GM18517 (cell line): Measurements from ENCODE around the gene SNRNP70.
"Not testable (repeated sequence)": the region's sequence is repeated elsewhere in the genome, so short reads cannot be mapped to it uniquely, and the experiment has no call there.

Source experiments
- ATAC-seq: cut with Tn5 transposase; IDR thresholded peaks from one replicate; pipeline ENCODE4 v1.9.1; 2021; ENCODE audit warnings: mild to moderate bottlenecking, moderate library complexity; ENCODE audit not compliant: unreplicated experiment

SNRNP70 gene

DNA sequence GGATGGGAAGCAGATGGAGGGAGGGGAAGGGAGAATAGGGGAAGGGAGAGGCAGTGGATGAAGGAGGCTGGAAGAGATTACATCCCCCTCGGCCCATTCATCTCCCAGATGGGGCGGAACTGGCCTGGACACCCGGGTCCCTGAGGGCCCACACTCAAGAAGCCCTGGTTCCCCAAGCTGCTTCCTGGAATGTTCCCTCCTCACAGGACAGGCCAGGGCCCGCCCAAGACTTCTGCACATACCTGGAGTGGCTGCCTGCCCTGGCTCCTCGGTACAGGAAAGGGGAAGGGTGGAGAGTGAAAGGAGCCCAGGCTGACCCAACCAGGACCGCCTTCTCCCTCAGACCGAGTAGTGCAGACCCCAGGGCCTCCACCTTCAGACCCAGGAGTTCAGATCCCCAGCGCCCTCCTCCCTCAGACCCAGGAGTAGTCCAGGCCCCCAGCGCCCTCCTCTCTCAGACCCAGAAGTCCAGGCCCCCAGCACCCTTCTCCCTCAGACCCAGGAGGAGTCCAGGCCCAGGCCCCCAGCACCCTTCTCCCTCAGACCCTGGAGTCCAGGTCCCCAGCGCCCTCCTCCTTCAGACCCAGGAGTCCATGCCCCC, 21.1 kb upstream of the SNRNP70 start:
- no peak for ATAC-seq

DNA sequence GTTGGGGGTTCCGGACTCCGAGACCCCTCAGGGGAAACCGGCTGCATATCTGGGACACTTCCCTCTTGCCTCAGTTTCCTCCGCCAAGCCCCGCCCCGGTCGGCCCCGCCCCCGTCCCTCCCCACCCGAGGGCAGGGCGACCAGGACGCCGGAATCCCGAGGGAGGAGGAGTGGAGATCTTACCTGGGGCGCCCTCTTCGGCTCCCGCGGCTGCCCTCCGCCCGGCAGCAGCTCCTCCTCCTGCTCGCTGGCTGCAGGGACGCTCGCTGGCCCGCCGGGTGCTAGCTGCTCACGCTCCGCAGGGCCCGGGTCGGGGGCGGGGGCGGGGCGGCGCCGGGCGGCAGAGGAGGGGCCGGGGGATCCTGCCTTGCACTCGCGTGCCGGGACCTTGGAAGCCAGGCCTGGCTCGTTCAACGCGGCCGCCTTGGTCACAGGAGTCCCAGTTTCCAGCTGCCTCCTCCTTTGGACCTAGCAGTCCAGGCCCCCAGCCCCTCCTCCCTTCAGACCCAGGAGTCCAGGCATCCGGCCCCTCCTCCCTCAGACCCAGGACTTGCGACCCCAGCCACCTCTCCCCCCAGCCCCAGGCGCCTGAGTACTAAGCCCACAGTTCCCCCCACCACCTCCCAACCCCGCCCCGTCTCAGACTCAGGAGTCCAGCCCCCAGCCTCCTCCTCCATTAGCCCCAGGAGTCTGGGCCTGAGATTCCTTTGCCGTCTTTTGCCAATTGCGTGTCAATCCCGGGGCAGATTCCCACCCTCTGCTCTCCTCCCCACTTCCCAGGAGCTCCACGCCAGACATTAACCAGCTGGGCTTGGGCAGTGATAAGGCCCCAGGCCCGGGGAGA, 20.3 kb upstream of the SNRNP70 start, which contains the start of gene NTF4:
NTF4 (minus strand) TSS at position 51 of the 844 bp plus-strand sequence. CDS start 2,821 bp downstream, outside the sequence.
- ATAC-seq = no peak

DNA sequence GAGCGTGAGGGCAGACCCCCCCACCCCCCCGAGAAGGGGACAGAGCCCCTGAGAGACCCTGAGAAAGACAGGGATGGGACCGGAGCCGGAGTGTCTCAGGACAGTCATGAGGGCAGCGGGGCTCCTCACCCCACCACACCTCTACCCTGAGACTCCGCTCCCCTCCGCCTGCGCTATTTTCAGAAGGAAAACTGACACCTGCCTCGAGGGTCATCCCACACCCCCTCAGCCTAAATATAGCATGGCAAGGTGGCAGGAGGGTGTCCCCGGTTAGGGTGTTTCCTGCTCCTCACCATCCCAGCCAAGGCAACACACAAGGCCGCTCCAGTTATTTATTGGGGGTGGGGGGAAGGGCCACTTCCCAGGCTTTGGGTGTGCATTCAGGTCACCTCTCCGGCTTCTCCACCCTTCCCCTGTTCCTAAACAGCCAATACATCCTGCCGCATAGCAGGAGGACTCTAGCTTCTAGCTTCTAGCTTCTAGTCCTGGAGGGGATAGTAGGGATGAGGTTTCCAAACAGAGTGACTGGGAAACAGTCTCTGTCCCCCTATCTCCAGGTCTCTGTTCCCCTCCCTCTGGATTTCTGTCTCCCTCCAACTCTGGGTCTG, 19.2 kb upstream of the SNRNP70 start:
- ATAC-seq = no peak

DNA sequence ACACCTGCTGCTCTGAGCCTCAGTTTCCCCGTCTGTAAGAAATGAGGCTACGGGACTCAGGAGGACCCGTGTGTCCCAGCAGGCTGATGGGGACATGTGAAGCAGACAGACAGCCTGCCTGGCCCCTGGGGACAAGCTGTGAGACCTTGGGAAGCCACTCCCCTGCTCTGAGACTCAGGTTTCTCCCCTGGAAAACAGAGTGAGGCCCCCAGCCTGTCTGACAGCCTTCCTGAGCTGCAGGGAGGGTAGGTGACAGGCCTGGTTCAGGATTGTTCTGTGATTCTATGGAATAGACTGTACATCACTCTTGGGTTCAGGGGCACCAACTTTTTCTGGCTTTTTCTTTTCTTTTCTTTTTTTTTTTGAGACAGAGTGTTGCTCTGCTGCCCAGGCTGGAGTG, 17.7 kb upstream of the SNRNP70 start:
- ATAC-seq = no peak

DNA sequence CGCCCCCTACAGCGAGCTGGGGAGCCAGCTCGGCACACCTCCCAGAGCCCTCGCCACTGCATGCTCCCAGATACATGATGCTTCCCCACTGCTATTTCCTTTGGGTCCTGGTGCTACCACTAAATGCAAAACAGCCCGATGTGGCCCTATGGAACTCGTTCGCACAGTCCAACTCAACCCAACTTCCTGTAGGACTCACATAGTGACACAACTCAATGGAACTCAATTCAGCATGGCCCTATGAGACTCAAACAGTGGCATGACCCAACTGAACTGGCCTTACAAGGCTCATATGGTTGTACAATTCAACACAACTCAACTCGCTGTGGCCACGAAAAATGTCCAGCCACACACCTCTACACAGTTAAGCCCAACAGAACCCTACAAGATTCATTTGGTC, 16.2 kb upstream of the SNRNP70 start:
- ATAC-seq = no peak

DNA sequence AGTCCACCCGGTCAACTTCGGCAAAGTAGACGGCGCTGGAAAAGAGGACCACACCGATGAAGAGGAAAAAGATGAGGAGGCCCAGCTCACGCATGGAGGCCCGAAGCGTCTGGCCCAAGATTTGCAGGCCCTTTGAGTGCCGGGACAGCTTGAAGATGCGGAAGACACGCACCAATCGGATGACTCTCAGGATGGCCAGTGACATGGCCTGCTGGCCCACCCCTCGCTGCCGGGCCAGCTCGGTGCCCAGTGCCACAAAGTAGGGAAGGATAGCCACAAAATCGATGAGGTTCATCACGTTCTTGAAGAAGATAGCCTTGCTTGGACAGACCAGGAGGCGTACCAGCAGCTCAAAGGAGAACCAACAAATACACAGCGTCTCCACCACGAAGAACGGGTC, 14.8 kb upstream of the SNRNP70 start:
- no peak for ATAC-seq

DNA sequence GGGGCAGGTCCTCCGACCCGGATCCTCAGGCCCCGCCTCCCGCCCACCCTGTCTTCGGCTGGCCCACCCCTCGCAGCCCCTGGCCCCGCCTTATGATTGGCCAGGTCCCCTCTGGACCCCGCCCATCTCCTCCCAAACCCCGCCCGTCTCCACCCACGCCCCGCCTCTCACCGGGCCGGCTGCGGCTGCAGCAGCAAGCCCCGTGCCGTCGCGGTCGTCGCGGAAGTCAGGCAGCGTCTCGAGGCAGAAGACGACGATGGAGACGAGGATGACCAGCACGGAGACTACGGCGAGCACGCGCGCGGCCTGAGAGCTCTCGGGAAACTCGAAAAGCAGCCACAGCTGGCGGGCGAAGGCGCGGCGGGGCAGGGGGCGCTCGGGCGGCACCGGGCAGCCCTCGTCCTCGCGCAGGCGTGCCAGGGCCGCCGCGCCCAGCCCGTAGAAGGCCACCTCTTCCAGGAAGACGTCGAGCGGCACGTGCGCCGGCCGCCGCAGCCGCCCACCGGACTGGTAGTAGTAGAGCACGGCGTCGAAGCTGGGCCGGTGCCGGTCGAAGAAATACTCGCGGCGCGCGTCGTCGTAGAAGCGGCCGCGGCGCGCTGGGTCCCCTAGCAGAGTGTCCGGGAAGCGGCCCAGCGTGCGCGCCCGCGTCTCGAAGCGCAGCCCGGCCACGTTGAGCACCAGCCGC, 13.2 kb upstream of the SNRNP70 start:
- ATAC-seq = no peak

DNA sequence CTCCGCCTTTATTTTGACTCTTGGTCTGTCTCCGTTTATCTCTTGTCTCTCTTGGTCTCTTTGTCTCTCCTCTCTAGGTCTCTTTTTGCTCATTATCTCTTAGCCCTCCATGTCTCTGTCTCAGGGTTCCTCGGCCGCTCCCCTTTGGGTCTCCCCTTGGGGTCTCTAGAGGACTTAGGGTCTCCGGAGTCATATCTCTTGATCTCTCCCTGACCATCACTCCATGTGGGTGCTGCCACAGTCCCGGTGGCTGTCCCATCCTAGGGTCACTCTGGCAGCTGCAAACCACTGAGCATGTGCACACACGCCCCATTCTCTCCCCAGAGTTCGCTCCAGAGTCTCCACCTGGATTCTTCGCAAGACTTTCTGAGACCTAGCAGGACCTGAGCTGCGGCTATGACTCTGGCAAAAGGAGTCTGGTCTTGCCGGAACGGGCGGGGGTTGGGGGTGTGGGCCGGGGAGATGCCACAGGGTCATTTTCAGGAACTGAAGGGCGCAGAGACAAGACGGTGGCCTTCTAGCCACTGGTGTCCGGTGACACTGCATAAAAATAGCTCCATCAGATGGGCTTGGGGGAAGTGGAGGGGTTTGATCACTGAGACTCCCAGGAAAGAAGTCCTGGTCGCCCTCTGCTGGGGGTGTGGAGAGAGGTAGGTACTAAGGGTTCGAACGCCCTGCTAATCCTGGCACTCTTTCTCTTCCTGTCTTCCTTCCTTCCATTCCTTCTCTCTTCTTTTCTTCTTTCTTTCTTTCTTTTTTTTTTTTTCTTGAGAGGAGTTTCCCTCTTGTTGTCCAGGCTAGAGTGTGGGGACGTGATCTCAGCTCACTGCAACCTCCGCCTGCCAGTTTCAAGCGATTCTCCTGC, 11.5 kb upstream of the SNRNP70 start:
- ATAC-seq = no peak

DNA sequence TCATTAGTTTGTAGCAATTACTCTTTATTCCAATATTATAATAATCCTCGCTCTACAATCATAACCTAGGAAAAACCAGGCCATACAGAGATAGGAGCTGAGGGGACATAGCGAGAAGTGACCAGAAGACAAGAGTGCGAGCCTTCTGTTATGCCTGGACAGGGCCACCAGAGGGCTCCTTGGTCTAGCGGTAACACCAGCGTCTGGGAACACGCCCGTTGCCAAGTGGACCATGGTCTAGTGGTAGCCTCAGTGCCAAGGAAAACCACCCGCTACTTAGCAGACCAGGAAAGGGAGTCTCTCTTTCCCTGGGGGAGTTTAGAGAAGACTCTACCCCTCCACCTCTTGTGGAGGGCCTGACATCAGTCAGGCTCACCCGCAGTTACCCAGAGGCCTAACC, 10.4 kb upstream of the SNRNP70 start:
- ATAC-seq = not testable (repeated sequence)

DNA sequence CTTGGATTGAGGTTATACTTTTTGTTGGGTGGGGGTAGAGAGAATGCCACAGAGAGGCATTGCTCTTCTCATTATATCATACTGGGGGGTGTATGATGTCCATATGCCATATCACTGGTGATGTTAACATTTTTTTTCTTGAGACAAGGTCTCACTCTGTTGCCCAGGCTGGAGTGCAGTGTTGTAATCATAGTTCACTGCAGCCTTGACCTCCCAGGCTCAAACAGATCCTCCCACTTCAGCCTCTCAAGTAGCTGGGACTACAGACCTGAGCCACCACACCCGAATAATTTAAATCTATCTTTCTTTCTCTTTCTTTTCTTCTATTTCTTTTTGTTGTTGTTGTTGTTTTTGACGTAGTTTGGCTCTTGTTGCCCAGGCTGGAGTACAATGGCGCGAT, 4.9 kb upstream of the SNRNP70 start:
- no peak for ATAC-seq

DNA sequence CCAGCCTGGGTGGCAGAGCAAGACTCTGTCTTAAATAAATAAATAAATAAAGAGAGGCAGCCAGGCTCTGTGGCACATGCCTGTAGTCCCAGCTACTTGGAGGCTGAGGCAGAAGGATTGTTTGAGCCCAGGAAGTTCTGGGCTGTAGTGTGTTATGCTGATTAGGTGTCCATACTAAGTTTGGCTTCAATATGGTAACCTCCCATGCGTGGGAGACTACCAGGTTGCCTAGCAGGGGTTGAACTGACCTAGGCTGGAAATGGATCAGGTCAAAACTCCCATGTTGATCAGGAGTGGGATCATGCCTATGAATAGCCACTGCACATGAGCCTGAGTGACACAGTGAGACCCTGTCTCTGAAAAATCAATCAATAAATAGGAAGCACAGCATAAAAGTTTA, 4.0 kb upstream of the SNRNP70 start:
- ATAC-seq = no peak

DNA sequence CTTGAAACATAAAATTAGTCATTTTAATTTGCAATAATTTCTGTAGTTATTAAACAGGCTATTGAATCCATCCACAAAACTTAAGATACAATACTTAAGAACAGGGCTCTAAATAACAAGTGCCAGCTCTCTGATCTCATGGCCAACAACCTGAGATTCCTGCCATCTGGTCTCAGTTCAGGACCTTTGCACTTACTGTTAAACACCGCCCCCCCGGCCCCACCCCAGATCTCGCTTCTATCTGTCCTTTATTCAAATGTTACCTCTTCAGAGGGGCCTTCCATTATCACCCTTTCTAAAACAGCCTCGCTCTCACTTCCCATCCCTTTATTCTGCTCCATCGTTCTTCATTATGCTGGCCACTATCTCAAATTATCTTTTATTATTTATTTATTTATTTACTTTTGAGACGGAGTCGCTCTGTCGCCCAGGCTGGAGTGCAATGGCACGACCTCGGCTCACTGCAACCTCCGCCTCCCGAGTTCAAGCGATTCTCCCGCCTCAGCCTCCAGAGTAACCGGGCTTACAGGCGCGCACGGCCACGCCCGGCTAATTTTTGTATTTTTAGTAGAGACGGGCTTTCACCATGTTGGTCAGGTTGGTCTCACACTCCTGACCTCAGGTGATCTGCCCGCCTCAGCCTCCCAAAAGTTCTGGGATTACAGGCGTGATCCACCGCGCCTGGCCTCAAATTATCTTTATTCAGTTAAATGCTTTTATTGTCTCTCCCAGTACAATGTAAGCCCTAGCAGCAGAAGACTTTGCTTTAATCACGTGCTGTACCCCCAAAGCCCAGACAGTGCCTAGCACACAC, 838 bp upstream of the SNRNP70 start:
- ATAC-seq = no peak

DNA sequence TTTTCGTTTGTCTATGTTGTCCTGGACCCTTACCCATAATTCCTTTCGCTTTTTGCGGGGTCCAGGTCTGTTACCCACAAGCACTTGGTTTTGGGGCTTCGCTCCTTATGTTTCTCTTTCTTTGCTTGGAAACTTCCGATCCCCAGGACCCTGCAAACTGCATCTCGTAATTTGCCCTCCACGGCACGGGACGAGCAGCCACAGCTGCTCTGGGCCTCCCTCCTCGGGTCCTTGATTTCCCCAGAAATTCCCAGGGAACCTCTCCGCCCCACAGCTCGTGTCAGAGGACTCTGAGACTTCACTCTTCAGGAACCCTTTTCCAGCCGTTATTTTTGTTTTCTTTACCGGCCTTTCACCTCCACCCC, 599 bp downstream of the SNRNP70 start:
- ATAC-seq = no peak

DNA sequence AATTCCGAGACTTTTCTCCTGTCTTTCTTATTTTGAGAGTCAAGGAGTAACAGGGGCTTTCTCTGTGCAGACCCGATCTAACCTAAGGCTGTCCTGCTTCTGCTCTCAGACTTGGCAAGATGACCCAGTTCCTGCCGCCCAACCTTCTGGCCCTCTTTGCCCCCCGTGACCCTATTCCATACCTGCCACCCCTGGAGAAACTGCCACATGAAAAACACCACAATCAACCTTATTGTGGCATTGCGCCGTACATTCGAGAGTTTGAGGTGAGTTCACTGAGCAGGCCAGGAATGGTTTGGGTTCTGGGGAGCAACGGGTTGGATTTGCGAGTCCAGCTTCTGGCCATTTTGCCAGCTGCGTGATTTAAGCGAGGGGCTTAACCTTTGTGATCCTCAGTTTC, 1.0 kb downstream of the SNRNP70 start:
- no peak for ATAC-seq

DNA sequence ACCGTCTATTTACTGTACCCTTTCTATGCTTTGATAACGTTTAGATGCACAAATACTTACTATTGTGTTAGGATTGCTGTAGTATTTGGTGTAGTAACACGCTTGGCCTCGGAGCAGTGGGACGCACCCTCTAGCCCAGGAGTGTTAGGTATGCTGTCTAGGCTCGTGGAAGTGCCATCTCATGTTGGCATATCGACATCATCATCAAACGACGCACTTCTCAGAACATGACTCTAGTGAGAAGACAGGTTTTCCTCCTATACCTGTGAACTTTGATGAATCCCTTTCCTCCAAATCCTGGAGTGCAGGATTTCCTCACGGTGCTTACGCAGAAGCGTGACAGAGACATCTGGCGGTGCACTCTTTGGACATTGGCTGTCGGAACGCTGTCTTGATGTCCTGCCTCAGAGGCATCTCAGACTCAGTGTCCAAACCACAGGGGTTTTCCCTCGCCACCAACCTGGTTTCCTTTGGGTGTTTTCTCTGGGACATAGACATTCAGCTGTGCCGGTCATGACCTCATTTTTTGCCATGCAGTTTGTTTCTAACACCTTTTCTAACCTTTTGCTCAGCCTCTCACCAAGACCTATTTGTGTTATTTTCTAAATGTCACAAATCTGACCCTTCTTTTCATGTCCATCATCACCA, 6.3 kb downstream of the SNRNP70 start:
- no peak for ATAC-seq

DNA sequence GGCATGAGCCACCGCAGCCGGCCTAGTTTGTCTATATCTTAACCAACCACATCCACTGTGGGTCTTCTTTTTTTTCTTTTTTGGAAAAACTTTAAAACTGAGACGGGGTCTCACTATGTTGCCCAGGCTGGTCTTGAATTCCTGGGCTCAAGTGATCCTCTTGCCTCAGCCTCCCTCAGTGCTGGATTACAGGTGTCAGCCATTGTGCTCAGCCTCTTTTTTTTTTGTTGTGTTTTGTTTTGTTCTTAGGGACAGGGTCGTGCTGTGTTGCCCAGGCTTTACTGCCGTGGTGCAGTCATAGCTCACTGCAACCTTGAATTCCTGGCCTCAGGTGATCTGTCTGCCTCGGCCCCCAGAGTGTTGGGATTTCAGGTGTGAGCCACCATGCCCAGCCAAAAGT, 7.4 kb downstream of the SNRNP70 start:
- no peak for ATAC-seq

DNA sequence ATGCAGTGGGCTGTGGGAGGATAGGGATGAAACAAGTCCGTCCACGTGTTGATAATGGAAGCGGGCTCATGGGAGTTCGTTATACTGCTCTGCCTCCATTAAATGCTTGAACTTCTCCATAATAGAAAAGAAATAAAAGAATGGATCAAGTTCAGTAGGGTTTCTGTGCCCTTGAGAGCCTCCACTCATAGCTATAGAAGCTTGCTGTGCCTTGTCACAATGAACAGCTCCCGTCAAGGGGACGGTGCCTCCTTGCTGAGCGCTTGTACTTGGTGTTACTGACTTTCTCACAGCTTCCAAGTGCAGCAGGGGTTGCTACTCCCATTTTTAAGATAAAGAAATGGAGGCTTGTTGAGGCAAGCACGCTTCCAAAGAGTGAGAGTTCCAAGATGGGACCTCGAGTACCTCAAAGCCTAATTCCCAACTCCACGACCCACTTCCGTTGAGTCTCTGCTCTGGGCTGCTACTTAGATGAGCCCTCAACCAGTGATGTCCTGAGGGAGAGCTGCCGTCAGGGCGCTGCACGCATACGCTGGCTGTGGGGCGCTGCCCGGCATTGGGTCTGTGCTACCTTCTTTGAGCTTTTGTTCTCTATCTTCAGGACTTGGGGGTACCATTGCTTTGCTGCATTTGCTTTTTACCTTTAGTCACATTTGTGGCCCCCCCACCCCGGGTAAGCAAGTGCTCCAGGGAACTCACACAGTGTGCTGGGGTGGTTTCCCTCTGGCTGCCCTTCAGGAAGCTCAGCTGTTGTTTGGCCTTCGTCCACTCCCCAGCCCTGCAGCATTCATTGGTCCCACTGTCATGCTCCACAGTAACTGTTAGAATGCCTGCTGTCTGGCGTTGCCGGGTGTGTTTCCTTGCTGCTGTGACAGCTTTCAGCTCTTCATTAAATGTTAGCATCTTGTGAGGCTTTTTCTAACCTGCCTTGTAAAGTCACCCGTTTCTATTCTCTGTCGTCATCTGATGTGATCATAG, 9.5 kb downstream of the SNRNP70 start:
- no peak for ATAC-seq
